GOT3 (cell line): Measurements from ENCODE around the gene RGL2.
"Not testable (repeated sequence)": the region's sequence is repeated elsewhere in the genome, so short reads cannot be mapped to it uniquely, and the experiment has no call there.

ENCODE experiments used
- DNase-seq: peaks from one replicate; lab custom pipeline; 2025; ENCODE audit warnings: mixed read lengths; lab: John Stamatoyannopoulos, UW

The RGL2 gene, protein sequence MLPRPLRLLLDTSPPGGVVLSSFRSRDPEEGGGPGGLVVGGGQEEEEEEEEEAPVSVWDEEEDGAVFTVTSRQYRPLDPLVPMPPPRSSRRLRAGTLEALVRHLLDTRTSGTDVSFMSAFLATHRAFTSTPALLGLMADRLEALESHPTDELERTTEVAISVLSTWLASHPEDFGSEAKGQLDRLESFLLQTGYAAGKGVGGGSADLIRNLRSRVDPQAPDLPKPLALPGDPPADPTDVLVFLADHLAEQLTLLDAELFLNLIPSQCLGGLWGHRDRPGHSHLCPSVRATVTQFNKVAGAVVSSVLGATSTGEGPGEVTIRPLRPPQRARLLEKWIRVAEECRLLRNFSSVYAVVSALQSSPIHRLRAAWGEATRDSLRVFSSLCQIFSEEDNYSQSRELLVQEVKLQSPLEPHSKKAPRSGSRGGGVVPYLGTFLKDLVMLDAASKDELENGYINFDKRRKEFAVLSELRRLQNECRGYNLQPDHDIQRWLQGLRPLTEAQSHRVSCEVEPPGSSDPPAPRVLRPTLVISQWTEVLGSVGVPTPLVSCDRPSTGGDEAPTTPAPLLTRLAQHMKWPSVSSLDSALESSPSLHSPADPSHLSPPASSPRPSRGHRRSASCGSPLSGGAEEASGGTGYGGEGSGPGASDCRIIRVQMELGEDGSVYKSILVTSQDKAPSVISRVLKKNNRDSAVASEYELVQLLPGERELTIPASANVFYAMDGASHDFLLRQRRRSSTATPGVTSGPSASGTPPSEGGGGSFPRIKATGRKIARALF

DNA sequence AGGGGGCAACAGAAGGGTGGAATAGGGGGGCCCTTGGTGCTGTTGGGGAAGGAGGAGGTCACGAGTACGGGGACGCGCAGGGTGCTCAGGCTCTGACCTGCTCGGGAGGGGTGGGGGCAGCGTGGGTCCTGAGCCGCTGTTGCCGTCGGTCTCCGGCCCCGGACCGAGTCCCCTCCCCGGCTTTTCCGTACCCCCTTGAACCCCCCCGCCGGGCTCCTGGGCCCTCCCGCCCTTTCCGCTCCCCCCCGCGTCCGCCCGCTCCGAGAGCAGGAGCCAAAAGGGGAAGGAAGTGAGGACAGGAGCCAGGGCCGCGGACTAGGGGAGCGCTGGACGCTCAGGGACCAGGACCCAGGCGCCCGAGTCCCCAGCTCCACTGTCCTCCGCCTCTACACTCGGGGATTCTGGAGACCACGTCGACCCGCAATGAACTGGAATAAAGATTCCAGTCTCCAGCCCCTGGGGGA is at the start of gene RGL2:
Gene RGL2 (minus strand): TSS at position 170 of the 464 bp plus-strand sequence. CDS start 332 bp downstream, outside the sequence.
- peak; percentile 67 for DNase-seq

DNA sequence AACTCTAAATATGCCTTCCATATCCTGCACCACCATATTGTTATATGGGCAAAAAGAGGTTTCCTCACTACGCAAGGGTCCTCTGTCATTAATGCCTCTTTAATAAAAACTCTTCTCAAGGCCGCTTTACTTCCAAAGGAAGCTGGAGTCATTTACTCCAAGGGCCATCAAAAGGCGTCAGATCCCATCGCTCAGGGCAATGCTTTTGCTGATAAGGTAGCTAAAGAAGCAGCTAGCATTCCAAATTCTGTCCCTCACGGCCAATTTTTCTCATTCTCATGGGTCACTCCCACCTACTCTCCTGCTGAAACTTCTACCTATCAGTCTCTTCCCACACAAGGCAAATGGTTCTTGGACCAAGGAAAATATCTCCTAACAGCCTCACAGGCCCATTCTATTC is 49.1 kb upstream of the RGL2 start:
- no peak for DNase-seq

DNA sequence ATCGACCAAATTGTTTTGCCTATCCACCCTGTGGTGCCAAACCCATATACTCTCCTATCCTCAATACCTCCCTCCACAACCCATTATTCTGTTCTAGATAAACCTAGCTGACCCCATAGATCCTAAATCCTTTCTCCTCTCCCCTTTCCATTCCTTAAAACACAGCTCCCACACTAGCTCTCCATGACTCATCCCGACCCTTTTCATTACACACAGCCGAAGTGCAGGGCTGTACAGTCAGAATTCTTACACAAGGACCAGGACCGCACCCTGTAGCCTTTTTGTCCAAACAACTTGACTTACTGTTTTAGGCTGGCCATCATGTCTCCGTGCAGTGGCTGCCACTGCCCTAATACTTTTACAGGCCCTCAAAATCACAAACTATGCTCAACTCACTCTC is 48.2 kb upstream of the RGL2 start:
- not testable (repeated sequence) for DNase-seq

DNA sequence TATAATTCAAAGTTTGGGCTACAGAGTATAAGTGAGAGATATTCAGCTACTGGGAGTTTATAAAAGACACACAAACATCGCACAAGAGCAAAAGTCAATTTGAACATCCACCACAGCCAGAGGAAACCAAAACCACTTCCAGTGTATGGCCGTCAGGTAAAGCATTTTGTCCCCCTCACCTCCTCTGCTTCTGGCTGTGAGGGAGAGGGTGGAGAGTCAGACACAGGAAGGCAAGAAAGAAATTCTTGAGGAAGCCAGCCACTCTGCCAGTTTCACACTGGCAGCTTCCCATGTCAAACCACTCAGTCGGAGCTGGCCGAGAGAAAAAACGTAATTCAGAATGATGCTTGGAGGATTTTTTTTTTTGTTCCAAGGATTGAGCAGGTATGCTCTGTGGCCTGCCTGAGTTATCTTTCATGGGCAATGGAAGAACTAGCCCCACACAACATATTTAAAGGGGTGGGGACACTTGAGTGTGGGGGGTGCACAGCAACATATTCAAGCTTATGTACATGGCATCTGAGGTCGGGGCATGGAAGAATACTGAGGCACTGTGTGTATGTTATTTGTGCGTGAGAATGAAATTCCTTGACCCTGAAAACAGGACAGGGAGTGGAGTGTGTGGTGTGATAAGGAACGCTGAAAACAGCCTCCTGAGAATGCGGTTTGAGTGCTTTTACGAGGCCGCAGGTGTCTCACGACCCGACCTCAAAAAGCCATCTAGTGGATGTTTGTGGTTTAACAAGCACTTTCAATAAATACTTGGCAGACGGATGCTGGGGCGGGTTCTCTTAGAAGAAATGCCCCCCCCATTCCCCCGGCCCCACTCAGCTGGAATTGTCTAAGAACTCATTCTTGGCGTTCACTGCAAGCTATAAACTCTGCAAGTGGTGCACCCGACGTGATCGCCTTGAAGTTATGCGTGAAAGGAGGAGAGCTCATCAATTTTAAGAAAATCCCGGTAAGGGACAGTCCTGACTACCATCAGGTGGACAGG is 46.3 kb upstream of the RGL2 start:
- no peak for DNase-seq

DNA sequence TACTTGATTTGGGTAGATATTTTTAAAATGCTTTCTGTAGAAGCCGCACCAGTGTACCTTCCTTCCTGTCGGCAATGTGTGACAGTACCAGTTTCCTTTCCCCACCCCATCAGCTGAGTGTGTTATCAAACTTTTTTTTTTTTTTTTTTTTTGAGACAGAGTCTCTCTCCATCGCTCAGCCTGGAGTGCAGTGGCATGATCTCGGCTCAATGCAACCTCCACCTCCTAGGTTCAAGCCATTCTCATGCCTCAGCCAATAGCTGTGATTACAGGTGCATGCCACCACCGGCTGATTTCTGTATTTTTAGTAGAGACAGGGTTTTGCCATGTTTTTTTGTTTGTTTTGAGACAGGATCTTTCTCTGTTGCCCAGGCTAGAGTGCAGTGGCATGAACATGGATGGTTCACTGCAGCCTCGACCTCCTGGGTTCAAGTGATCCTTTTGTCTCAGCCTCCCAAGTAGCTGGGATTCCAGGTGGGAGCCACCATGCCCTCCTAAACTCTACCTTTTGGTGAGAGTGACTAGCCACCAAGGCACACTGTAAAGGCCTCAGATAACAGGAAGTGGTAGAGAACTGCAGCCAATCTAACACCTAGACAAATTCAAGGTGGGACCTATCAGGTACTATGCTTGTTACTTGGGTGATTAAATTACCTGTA is 45.3 kb upstream of the RGL2 start:
- no peak for DNase-seq

DNA sequence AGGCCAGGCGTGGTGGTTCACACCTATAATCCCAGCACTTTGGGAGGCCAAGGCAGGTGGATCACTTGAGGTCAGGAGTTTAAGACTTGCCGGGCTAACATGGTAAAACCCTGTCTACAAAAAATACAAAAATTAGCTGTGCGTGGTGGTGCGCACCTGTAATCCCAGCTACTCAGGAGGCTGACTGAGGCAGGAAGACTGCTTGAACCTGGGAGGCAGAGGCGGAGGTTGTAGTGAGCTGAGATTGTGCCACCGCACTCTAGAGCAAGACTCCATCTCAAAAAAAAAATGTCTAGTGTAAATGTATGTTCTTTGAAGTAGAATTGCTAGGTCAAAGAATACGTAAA is 44.8 kb upstream of the RGL2 start:
- not testable (repeated sequence) for DNase-seq

DNA sequence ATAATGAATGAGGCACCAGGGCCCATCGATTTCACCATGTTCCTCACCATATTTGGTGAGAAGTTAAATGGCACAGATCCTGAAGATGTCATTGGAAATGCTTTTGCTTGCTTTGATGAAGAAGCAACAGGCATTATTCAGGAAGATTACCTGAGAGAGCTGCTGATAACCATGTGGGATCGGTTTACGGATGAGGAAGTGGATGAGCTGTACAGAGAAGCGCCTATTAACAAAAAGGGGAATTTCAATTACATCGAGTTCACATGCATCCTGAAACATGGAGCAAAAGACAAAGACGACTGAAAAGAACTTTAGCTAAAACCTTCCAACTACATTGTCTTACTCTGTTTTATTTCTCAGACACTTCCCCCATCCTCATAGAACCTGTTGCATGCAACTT is 40.5 kb upstream of the RGL2 start:
- no peak for DNase-seq

DNA sequence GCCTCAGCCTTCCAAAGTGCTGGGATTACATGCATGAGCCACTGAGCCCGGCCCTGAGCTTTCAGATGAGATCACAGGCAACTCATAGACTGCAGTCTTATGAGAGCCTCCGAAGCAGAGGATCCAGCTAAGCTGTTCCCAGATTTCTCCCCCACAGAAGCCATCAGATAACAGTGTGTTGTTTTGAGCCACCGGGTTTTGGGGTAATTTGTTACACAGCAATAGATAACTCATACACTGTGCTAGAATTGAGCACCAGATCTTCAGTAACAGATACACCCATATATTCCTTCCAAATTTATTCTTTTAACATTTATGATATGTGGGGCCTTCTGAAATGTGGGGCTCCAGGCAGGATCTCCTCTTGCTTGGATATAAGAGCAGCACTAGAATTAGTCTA is 37.8 kb upstream of the RGL2 start:
- no peak for DNase-seq

DNA sequence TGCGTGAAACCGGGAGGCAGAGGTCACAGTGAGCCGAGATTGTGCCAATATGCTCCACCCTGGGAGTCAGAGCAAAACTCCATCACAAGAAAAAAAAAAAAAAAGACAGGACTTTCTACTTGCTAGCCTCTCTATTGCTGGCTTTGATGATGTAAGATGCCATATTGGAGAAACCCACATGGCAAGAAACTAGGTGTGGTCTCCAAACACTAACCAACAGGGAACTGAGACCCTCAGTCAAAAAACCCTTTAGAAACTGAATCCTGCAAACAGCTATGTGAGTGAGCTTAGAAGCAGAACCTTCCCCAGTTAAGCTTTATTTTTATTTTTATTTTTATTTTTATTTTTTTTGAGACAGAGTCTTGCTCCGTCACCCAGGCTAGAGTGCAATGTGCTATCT is 37.2 kb upstream of the RGL2 start:
- no peak for DNase-seq

DNA sequence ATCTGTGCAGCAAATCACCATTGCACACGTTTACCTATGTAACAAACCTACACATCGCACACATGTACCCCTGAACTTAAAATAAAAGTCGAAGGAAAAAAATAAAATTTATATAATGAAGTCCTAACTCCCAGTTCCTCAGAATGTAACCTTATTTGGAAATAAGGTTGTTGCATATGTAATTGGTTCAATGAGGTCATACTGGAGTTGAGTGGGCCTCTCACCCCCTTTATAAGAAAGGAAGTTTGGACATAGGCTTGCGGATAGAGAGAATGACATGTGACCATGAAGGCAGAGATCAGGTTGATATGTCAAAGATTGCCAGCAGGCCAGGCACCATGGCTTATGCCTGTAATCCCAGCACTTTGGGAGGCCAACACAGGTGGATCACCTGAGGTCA is 34.9 kb upstream of the RGL2 start:
- DNase-seq, result no peak

DNA sequence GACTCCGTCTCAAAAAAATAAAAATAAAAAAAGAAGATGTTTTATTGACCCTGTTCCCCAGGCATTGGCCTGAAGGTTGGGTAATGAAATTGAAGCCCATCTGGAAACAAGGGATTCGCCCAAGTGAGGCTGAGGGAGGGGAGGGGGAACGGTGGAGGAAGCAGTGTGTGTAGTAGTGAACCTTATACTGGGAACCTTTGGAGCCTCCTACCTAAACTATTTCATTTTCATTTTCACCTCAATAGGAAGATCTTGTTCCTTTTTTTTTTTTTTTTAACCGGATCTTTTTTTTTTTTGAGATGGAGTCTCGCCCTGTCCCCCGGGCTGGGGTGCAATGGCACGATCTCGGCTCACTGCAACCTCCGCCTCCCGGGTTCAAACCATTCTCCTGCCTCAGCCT is 32.0 kb upstream of the RGL2 start:
- no peak for DNase-seq

DNA sequence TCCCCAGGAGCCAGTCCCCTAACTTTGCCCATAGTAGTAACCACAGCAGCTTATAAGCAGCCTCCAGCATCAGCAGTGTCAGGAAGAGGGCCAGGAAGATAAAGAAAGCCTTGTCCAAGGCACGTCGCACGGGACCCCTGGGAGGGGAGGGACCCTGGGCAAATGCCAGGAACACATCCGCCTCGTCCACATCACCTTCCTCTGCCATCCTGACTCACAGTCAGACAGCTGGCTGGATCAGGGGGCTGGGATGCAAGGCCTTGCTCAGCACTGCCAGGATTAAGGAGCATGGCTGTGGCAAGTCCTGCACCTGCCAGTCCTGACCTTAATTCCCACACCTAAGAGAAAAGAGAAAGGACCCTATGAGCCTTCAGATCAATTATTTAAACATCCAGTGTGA is 30.3 kb upstream of the RGL2 start:
- no peak for DNase-seq

DNA sequence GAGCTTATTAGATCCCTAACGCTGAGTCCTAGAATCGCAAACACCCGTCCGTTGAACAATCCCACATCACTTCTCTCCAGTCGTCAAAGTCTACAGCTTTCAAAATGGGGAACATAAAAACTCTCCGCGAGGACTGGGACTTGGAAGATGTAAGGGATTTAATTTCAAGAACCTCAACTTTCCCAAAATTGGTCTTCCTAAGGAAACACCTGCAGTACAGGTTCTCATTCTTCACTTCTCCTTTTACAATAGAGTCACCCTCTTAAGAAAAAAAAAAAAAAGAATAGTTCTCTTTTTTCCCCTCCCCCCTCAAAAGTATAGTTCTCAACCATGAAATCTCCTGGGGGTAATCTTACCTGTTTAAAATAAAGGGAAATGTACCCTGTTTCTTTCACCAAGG is 25.4 kb upstream of the RGL2 start:
- no peak for DNase-seq

DNA sequence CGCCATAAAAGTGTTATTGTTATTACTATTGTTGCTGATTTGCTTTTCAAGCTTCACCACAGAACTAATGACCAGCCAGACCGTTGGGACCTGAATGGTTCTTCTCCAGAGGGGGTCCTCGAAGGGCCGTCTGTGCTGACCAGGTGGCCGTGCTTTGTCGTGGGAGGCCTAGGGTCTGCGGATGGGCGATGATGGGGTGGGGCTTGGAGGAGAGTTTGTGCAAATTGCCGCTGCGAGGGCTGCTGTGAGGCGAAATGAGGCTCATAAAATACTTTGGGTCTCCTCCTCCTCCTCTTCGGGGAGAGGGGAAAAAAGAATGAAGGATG is 24.8 kb upstream of the RGL2 start:
- no peak for DNase-seq

DNA sequence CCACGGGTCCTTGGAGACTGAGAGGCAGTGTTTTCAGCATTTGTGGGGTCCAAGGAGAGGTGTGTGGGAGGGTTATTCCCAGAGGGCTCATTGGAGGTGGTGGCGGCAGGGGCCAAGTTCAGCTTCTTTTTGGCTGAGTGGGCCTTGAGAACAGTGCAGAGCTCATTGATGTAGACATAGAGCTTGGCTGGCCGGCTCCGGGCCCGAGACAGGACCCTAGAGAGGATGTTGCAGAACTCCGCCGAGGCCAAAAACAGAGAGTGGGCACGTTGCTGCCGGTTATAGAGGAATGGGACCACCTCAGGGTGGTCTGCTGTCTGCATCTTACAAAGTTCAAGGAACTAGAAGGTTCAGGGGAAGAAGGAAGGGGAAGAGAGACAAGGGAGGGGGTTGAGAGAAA is 22.5 kb upstream of the RGL2 start:
- DNase-seq, result no peak

DNA sequence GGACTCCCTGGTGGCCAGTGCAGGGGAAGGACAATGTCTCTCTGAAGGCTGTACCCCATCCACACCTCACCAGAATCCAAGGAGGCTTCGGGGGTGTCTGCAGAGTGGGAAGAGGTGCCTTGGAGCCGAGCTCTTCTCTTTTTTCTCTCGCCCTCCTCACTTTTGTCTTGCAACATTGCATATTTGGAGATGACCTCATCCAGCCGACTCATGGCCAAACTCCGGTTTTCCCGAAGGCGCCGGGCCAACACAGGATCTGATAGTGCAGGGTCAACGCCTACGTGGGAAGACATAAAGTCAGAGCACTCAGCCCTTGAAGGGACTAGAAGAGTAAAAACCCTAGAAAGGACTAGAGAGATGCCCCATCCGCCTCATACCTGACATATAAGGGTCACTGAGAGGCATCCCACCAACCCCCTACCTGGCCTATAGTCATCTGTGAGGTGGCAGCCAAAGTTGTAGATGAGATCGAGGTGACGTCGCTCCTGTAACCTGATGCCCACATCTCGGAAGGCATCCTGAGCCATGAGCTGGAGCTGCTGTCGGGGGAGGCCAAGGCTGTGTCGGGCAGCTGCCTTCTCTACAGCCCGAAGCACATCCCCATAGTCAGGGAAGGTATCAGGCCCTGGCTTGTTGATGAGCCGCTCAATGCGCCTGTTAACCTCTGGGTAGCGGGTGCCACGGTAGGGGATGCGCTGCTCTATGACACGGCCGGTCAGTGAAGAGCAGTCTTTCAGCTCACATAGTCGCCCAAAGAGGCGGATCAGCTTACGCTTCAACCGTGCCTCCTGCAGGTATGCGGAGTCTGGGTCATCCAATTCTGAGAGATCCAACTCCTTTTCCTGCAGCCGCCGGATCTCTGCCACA is 21.8 kb upstream of the RGL2 start:
- peak; percentile 39 for DNase-seq

DNA sequence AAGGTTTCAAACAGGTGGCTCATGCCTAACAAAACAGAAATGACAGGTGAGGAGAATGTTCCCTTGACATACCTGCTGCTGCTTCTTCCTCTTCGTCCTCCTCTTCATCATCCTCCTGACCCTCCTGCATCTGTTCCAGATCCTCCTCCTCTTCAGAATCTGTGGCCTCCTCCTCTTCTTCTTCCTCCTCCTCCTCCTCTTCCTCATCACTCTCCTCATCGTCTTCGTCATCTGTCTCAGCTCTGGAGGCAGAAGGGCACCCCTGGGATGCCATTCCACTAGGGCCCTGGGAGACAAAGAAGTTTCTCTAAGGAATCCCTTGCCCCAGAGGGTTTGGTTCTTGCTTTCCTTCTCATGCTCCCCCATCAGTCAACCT is 21.2 kb upstream of the RGL2 start:
- DNase-seq, result no peak

DNA sequence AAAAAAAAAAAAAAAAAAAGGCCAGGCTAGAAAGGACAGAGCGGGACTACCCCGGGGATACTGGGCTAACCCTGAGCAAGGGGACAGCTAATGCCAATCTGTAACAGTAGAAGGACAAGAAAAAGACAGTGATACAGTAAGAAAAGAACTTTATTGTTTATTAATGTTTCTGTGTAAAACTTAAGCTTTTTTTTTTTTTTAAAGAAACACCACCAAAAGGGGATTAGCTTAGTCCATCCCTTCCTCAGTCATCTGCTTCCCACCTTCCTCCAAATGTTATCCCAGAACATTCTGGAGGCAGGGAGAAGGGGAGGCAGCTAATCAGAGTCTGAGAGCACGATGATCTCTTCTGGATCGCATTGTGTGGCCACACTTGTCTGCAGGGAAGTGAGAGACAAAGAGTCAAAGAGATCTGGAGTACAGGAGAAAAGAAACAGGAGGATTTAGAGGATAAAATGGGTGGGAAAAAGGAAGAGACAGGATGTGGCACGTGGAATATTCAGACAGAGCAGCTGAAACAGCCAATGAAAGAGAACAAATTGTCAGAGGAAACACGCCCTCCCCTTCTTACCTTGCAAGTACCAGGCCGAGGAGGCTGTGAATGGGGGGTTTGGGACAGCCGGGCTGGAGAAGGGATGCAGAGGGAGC is 19.8 kb upstream of the RGL2 start:
- no peak for DNase-seq

DNA sequence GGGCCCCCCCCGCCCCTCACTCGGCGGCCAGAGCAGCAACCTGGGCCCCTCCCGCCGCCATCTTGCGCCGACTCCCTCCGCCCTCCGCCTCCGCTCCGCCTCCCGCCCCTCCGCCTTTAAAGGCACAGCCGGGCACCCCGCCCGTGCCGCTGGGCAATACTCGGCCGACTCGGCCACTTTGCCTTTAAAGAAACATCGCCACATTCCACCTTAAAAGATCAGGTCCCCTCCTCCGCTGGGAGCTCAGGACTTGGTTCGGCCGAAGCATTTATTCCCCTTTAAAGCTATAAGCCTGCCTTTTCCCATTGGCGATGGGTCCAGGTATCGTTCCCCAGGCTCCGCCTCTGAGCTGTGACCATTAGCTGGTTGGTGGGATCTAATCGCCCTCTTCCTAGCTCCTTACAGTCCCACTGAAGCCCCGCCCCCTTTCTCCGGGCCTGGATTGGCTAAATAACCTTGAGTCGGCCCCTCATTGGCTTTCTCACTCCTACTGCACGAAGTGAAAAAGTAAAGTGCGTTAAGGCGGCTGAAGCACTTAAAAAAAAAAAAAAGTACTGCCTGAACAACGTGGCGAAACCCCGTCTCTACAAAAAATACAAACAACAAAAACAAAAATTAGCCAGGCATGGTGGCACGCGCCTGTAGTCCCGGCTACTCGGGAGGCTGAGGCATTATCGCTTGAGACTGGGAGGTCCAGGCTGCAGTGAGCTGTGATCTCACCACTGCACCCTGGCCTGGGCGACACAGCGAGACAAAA is 19.1 kb upstream of the RGL2 start, which contains the start of gene ZBTB22:
Gene ZBTB22 (minus strand): TSS at position 76 of the 757 bp plus-strand sequence. CDS start 828 bp downstream, outside the sequence.
- peak; percentile 94 for DNase-seq

DNA sequence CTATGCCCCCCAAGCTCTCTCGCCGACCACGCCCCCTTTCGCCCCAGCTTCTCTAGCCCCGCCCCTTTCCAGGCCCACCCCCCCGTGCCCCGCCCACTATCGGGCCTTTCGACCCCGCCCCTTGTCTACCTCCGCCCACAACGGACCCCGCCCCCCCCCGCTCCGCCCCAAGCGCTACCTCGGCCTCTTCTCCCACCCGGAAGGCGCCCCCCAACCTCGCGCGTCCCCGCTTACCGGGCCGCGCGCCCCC is 18.6 kb upstream of the RGL2 start:
- DNase-seq, result no peak
